HepG2 (cell line): ENCODE measurements around the gene TRIM37. TPM values are rescaled to one million over a fixed set of nuclear protein-coding genes. Genes with fewer than 3 reads are reported as not detected.
A peak's percentile ranks its signal among the peaks of the same experiment; 100 is the strongest.

Experiments used
- HMGA1 ChIP-seq: sonication (generic); formaldehyde crosslinking; conservative IDR thresholded peaks from 2 replicates; pipeline ENCODE4 v1.4.0; 2020; ENCODE audit warnings: missing genetic modification reagents
- MIXL1 ChIP-seq: IDR thresholded peaks from 2 replicates; pipeline ENCODE4 v1.6.1; 2016
- MLLT10 ChIP-seq: sonication (generic); formaldehyde crosslinking; IDR thresholded peaks from 2 replicates; pipeline ENCODE4 v1.4.0; 2020; ENCODE audit warnings: missing genetic modification reagents
- PCBP2 ChIP-seq: fragments of 200-400 bp; formaldehyde crosslinking; optimal IDR thresholded peaks from 2 replicates; pipeline ENCODE3; 2018; ENCODE audit warnings: low read length, low read depth; ENCODE audit not compliant: poor library complexity, severe bottlenecking
- SAP130 ChIP-seq: IDR thresholded peaks from 2 replicates; pipeline ENCODE4 v1.6.1; 2016; ENCODE audit warnings: low read depth
- ZMAT3 ChIP-seq: sonication (generic); formaldehyde crosslinking; conservative IDR thresholded peaks from 2 replicates; pipeline ENCODE4 v1.7.0; 2021; ENCODE audit warnings: missing genetic modification reagents
- polyA plus RNA-seq, 8 experiments: library from polyadenylated mRNA; depleted of rRNA in 3 of 8; stranded (reverse) in 7 of 8; unstranded in 1 of 8; fragments of >200 nt; fragmentation: Illumina TruSeq in 4 of 8; extraction: Trizol in 4 of 8; gene quantifications; 2 replicates each; pipeline versions ENCODE4 v1.2.1 to v1.2.3, GENCODE V29; 2011 to 2016; ENCODE audit warnings: low read depth in 4 of 8, missing spikeins in 1 of 8, mixed read lengths in 1 of 8; ENCODE audit not compliant: insufficient read depth in 1 of 8
- total RNA-seq, 5 experiments: library from RNA; depleted of rRNA; stranded (reverse); fragments of >200 nt; fragmentation: Illumina TruSeq; extraction: Trizol; gene quantifications; 2 replicates each; pipeline ENCODE4 v1.2.3, GENCODE V29; 2016; ENCODE audit warnings: low read depth in 1 of 5
- TF ChIP-seq, protein P1 (sequence below): sonication (generic); formaldehyde crosslinking; IDR thresholded peaks from 2 replicates; pipeline ENCODE4 v1.4.0; 2020; ENCODE audit warnings: mild to moderate bottlenecking, low read depth, missing genetic modification reagents
- TF ChIP-seq, protein P2 (sequence below): sonication (generic); formaldehyde crosslinking; IDR thresholded peaks from 2 replicates; pipeline ENCODE4 v1.4.0; 2020; ENCODE audit warnings: mild to moderate bottlenecking, missing genetic modification reagents, borderline replicate concordance
- TF ChIP-seq, protein P3 (sequence below): sonication (generic); formaldehyde crosslinking; IDR thresholded peaks from 2 replicates; pipeline ENCODE4 v1.5.1; 2020; ENCODE audit warnings: mild to moderate bottlenecking, moderate library complexity, missing genetic modification reagents
- TF ChIP-seq, protein P4 (sequence below): IDR thresholded peaks from 2 replicates; pipeline ENCODE4 v1.6.1; 2016; ENCODE audit warnings: missing biosample characterization, missing genetic modification reagents, low read depth
- TF ChIP-seq, protein P5 (sequence below): sonication (generic); formaldehyde crosslinking; IDR thresholded peaks from 2 replicates; pipeline ENCODE4 v1.4.0; 2020; ENCODE audit warnings: missing genetic modification reagents, borderline replicate concordance
- TF ChIP-seq, protein P6 (sequence below): IDR thresholded peaks from 2 replicates; pipeline ENCODE4 v1.6.1; 2012; ENCODE audit warnings: inconsistent platforms

Gene TRIM37
- total and polyA plus RNA-seq, 2 of the 13 experiments (the other 11 are each of a cell fraction or from before 2014, with no cell fraction given) = 12.4 to 39.1 TPM

DNA sequence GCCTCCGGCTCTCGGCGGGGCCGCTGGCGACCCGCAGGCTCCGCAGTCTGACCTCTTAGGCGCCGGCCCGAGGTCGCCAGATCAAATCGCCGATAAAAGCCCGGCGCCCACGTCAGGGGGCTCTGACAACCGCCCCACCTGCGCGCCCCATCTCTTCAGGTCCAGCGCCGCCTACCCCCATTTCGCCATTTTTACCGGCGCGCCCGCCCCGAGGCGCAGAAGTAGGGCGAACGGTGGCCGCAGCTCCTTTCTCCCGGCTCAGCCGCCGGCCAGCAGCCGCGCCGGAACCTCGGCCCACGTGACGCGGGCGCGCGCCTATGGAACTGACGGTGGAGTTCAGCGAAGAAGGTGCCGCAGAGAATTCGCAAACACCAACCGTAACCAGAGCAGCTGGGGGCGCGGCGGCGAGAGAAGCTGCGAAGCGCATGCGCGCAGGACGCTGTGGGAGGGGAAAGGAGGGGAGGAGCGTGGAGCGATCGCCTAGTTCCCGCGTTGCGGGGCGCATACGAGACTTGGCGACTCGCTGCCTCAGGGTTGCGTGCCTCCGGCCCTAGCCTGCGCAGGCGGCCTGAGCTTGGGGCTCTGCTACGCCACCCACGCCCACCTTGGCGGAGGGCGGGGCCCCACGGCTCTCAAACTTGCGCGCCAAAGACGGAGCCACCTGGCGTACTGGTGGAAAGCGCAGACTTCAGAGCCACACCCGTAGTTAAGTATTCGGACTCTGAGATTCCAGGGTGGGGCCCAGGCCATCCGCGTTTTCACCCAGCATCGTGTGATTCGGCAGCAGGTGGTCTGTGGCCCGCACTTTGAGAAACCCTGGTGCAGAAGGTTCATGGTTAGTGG lies at the start of gene TRIM37 (continued):
- TF ChIP-seq, protein P1, sequence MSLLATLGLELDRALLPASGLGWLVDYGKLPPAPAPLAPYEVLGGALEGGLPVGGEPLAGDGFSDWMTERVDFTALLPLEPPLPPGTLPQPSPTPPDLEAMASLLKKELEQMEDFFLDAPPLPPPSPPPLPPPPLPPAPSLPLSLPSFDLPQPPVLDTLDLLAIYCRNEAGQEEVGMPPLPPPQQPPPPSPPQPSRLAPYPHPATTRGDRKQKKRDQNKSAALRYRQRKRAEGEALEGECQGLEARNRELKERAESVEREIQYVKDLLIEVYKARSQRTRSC (CRISPR knock-in tag) = no peak
- TF ChIP-seq, protein P2, sequence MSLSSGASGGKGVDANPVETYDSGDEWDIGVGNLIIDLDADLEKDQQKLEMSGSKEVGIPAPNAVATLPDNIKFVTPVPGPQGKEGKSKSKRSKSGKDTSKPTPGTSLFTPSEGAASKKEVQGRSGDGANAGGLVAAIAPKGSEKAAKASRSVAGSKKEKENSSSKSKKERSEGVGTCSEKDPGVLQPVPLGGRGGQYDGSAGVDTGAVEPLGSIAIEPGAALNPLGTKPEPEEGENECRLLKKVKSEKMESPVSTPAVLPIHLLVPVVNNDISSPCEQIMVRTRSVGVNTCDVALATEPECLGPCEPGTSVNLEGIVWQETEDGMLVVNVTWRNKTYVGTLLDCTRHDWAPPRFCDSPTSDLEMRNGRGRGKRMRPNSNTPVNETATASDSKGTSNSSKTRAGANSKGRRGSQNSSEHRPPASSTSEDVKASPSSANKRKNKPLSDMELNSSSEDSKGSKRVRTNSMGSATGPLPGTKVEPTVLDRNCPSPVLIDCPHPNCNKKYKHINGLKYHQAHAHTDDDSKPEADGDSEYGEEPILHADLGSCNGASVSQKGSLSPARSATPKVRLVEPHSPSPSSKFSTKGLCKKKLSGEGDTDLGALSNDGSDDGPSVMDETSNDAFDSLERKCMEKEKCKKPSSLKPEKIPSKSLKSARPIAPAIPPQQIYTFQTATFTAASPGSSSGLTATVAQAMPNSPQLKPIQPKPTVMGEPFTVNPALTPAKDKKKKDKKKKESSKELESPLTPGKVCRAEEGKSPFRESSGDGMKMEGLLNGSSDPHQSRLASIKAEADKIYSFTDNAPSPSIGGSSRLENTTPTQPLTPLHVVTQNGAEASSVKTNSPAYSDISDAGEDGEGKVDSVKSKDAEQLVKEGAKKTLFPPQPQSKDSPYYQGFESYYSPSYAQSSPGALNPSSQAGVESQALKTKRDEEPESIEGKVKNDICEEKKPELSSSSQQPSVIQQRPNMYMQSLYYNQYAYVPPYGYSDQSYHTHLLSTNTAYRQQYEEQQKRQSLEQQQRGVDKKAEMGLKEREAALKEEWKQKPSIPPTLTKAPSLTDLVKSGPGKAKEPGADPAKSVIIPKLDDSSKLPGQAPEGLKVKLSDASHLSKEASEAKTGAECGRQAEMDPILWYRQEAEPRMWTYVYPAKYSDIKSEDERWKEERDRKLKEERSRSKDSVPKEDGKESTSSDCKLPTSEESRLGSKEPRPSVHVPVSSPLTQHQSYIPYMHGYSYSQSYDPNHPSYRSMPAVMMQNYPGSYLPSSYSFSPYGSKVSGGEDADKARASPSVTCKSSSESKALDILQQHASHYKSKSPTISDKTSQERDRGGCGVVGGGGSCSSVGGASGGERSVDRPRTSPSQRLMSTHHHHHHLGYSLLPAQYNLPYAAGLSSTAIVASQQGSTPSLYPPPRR (CRISPR knock-in tag) = peak; percentile 35
- TF ChIP-seq, protein P3, sequence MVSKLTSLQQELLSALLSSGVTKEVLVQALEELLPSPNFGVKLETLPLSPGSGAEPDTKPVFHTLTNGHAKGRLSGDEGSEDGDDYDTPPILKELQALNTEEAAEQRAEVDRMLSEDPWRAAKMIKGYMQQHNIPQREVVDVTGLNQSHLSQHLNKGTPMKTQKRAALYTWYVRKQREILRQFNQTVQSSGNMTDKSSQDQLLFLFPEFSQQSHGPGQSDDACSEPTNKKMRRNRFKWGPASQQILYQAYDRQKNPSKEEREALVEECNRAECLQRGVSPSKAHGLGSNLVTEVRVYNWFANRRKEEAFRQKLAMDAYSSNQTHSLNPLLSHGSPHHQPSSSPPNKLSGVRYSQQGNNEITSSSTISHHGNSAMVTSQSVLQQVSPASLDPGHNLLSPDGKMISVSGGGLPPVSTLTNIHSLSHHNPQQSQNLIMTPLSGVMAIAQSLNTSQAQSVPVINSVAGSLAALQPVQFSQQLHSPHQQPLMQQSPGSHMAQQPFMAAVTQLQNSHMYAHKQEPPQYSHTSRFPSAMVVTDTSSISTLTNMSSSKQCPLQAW (CRISPR knock-in tag) = peak; percentile 76
- TF ChIP-seq, protein P4, sequence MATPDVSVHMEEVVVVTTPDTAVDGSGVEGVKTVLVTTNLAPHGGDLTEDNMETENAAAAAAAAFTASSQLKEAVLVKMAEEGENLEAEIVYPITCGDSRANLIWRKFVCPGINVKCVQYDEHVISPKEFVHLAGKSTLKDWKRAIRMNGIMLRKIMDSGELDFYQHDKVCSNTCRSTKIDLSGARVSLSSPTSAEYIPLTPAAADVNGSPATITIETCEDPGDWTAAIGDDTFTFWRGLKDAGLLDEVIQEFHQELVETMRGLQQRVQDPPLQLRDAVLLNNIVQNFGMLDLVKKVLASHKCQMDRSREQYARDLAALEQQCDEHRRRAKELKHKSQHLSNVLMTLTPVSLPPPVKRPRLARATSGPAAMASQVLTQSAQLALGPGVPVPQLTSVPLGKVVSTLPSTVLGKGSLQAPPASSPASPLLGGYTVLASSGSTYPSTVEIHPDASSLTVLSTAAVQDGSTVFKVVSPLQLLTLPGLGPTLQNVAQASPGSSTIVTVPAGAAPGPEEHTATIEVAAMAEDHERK (CRISPR knock-in tag) = peak; percentile 82
- TF ChIP-seq, protein P5, sequence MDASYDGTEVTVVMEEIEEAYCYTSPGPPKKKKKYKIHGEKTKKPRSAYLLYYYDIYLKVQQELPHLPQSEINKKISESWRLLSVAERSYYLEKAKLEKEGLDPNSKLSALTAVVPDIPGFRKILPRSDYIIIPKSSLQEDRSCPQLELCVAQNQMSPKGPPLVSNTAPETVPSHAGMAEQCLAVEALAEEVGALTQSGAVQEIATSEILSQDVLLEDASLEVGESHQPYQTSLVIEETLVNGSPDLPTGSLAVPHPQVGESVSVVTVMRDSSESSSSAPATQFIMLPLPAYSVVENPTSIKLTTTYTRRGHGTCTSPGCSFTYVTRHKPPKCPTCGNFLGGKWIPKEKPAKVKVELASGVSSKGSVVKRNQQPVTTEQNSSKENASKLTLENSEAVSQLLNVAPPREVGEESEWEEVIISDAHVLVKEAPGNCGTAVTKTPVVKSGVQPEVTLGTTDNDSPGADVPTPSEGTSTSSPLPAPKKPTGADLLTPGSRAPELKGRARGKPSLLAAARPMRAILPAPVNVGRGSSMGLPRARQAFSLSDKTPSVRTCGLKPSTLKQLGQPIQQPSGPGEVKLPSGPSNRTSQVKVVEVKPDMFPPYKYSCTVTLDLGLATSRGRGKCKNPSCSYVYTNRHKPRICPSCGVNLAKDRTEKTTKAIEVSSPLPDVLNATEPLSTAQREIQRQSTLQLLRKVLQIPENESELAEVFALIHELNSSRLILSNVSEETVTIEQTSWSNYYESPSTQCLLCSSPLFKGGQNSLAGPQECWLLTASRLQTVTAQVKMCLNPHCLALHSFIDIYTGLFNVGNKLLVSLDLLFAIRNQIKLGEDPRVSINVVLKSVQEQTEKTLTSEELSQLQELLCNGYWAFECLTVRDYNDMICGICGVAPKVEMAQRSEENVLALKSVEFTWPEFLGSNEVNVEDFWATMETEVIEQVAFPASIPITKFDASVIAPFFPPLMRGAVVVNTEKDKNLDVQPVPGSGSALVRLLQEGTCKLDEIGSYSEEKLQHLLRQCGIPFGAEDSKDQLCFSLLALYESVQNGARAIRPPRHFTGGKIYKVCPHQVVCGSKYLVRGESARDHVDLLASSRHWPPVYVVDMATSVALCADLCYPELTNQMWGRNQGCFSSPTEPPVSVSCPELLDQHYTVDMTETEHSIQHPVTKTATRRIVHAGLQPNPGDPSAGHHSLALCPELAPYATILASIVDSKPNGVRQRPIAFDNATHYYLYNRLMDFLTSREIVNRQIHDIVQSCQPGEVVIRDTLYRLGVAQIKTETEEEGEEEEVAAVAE (CRISPR knock-in tag) = no peak; the same call in 1 of the 2 replicates
- TF ChIP-seq SAP130 (CRISPR knock-in tag) (peak; percentile 100), PCBP2 (no peak), ZMAT3 (CRISPR knock-in tag) (no peak; the same call in 1 of the 2 replicates), MIXL1 (CRISPR knock-in tag) (no peak; the same call in 1 of the 2 replicates), HMGA1 (CRISPR knock-in tag) (no peak), MLLT10 (CRISPR knock-in tag) (no peak)
- TF ChIP-seq, protein P6, sequence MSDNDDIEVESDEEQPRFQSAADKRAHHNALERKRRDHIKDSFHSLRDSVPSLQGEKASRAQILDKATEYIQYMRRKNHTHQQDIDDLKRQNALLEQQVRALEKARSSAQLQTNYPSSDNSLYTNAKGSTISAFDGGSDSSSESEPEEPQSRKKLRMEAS = peak; percentile 97
